Measurements from ENCODE around the gene NOS2. TPM values are rescaled to one million over a fixed set of nuclear protein-coding genes. Genes with fewer than 3 reads are reported as not detected.

The NOS2 gene
- total RNA-seq, 1 experiment from 2014 or later: 19.0 TPM

DNA sequence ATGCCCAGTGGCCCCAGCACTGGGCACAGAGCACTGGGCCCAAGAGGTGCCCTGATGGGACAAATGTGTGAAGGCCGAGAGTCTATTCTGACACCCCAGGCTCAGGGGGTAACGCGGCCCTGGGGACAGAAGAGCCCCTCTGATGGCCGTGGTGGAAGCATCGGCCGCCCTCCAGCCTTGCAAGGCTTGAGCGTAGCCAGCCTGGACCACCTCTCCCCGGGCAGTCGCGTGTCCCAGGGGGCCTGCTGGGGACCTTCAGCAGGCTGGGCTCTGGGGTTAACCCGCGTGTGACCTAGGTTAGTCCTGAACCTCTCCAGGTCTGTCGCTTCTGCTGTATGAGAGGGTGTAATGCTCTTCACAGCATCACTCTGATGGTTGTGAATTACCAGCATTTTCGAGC lies 40.8 kb downstream of the NOS2 start:
- H3K27ac Mint-ChIP-seq (ENCODE audit: unreplicated experiment): no peak overlapping the region
- no peaks in the 10 kb centered on the region for H3K9me3 ChIP-seq
- H3K4me1 ChIP-seq: no peaks in the 10 kb centered on the region
- TF ChIP-seq, protein P1, sequence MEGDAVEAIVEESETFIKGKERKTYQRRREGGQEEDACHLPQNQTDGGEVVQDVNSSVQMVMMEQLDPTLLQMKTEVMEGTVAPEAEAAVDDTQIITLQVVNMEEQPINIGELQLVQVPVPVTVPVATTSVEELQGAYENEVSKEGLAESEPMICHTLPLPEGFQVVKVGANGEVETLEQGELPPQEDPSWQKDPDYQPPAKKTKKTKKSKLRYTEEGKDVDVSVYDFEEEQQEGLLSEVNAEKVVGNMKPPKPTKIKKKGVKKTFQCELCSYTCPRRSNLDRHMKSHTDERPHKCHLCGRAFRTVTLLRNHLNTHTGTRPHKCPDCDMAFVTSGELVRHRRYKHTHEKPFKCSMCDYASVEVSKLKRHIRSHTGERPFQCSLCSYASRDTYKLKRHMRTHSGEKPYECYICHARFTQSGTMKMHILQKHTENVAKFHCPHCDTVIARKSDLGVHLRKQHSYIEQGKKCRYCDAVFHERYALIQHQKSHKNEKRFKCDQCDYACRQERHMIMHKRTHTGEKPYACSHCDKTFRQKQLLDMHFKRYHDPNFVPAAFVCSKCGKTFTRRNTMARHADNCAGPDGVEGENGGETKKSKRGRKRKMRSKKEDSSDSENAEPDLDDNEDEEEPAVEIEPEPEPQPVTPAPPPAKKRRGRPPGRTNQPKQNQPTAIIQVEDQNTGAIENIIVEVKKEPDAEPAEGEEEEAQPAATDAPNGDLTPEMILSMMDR (IDR thresholded peaks at IDR 0.05; ENCODE audit: insufficient read depth in 1 of 2, low read depth in 1 of 2, low read length in 1 of 2, severe bottlenecking in 1 of 2, unreplicated experiment in 1 of 2): no peak
- intact Hi-C loops (cut with micrococcal nuclease; ENCODE audit: unreplicated experiment): no loop called here
- H3K36me3 Mint-ChIP-seq (ENCODE audit: insufficient read depth, unreplicated experiment): peaks cover 15% of the 10 kb centered on the region
- H3K36me3 ChIP-seq (ENCODE audit: control insufficient read depth, insufficient read depth, low read length): no peaks in the 10 kb centered on the region
- CTCF ChIA-PET: interaction anchor here (0.6 to 9.8 kb wide), 21 partner anchors 11 to 492 kb away, joined by 3 to 202 read pairs (median 5); partner anchors contain the start of gene LYRM9
- H3K4me1 Mint-ChIP-seq (ENCODE audit: low read depth, unreplicated experiment): no peaks in the 10 kb centered on the region
- no peak for DNase-seq
- H3K9me3 Mint-ChIP-seq (ENCODE audit: unreplicated experiment): no peaks in the 10 kb centered on the region
- POLR2A ChIA-PET: no interaction called here
- H3K27me3 ChIP-seq (replicated peaks; ENCODE audit: control insufficient read depth, insufficient read depth, low read length): no peaks in the 10 kb centered on the region
- H3K4me3 ChIP-seq (ENCODE audit: low read depth, low read length): no peak overlapping the region
- no peaks in the 10 kb centered on the region for H3K27me3 Mint-ChIP-seq (ENCODE audit: insufficient read depth, unreplicated experiment)
- BruUV-seq (replicated peaks): no TSS peak
- H3K4me3 Mint-ChIP-seq (ENCODE audit: unreplicated experiment): no peak overlapping the region

DNA sequence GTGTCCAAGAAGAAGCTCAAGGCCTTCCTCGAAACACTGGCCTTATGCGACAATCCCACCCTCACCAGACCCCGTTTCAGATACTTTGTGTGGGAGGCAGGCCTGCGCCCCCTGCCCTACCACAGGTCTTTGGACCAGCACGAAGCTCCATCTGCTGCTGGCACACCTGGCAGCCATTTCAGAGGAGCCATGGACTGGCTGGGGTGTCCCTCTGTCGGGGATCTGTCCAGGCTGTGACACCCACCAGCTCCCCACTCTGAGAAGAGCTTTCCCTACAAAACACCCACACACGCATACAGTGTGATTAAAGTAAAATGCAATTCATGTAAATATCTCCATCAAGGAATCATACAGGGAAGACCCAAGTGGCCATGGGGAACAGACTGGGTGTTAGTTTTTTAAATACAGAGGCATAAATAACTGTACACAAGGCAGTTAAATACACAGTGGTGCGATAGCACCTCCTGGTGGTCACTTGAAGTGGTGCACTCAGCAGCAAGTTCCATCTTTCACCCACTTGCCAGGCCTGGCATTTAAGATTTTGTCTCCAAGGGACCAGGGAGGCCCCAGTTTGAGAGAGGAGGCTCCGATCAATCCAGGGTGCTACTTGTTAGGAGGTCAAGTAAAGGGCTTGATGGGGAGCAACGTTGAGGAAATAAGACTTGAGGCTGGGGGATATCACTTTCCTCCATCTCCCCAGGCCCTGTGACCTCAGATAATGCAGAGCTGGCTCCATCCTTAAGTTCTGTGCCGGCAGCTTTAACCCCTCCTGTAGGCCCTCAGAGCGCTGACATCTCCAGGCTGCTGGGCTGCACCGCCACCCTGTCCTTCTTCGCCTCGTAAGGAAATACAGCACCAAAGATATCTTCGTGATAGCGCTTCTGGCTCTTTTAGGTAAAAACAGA lies 43.6 kb downstream of the NOS2 start:
- no peaks in the 10 kb centered on the region for H3K4me1 Mint-ChIP-seq (ENCODE audit: low read depth, unreplicated experiment)

More for the DNA sequence above, 43.6 kb downstream of the NOS2 start:
- no TSS peak for BruUV-seq (replicated peaks)
- H3K4me3 Mint-ChIP-seq (ENCODE audit: unreplicated experiment): no peak overlapping the region
- POLR2A ChIA-PET: no interaction called here
- Histone ChIP-seq H3K9me3 (no peaks in the 10 kb centered on the region), H3K27me3 (replicated peaks; ENCODE audit: control insufficient read depth, insufficient read depth, low read length) (no peaks in the 10 kb centered on the region), H3K4me3 (ENCODE audit: low read depth, low read length) (no peak overlapping the region), H3K4me1 (no peaks in the 10 kb centered on the region), H3K36me3 (ENCODE audit: control insufficient read depth, insufficient read depth, low read length) (no peaks in the 10 kb centered on the region)
- peaks cover 15% of the 10 kb centered on the region for H3K36me3 Mint-ChIP-seq (ENCODE audit: insufficient read depth, unreplicated experiment)
- intact Hi-C loops (cut with micrococcal nuclease; ENCODE audit: unreplicated experiment): loop anchor here (1.0 kb wide), 3 partner anchors 102 to 153 kb away; no protein-coding TSS in a partner anchor
- H3K27me3 Mint-ChIP-seq (ENCODE audit: insufficient read depth, unreplicated experiment): no peaks in the 10 kb centered on the region
- DNase-seq: peak; percentile 75 to 87
- CTCF ChIA-PET: interaction anchor here (0.6 to 9.8 kb wide), 25 partner anchors 8 to 167 kb away, joined by 3 to 202 read pairs (median 4); no protein-coding TSS in a partner anchor
- TF ChIP-seq, protein P1 (IDR thresholded peaks at IDR 0.05; ENCODE audit: insufficient read depth in 1 of 2, low read depth in 1 of 2, low read length in 1 of 2, severe bottlenecking in 1 of 2, unreplicated experiment in 1 of 2): peak; percentile 97 to 100
- no peak overlapping the region for H3K27ac Mint-ChIP-seq (ENCODE audit: unreplicated experiment)
- no peaks in the 10 kb centered on the region for H3K9me3 Mint-ChIP-seq (ENCODE audit: unreplicated experiment)

All from Caco-2 (cell line).